Measurements from ENCODE around the gene FUBP3.

- no peak for TF ChIP-seq CTCF (IDR thresholded peaks at IDR 0.05 in 2 of 3, conservative IDR thresholded peaks at IDR 0.05 in 1 of 3; ENCODE audit: borderline replicate concordance in 1 of 3, insufficient read depth in 1 of 3, low read depth in 2 of 3, low read length in 2 of 3)
- TF ChIP-seq RAD21 (IDR thresholded peaks at IDR 0.05; ENCODE audit: low read depth): no peak
- TF ChIP-seq POLR2A (IDR thresholded peaks at IDR 0.05; ENCODE audit: borderline replicate concordance, extremely low read depth, insufficient read depth, insufficient read length): no peak
- TF ChIP-seq EZH2 (IDR thresholded peaks at IDR 0.05): no peak
- no peak for TF ChIP-seq SP1 (IDR thresholded peaks at IDR 0.05; ENCODE audit: low read depth)
- TF ChIP-seq EZH2phosphoT487 (IDR thresholded peaks at IDR 0.05; ENCODE audit: borderline replicate concordance): no peak
- TF ChIP-seq ELF1 (IDR thresholded peaks at IDR 0.05; ENCODE audit: borderline replicate concordance, low read depth): no peak
- TF ChIP-seq ZFX (IDR thresholded peaks at IDR 0.05): no peak
- TF ChIP-seq ZBTB33 (IDR thresholded peaks at IDR 0.05; ENCODE audit: extremely low read depth, insufficient replicate concordance, low read length): no peak
- no peak for TF ChIP-seq SRF (IDR thresholded peaks at IDR 0.05; ENCODE audit: low read depth)
- TF ChIP-seq CEBPB (IDR thresholded peaks at IDR 0.05; ENCODE audit: low read depth): no peak
- TF ChIP-seq MAX (IDR thresholded peaks at IDR 0.05): no peak
- no peak for TF ChIP-seq ZNF274 (IDR thresholded peaks at IDR 0.05; ENCODE audit: low read depth, low read length)
Measured at GRCh38 chr9:130556396-130557076, 22.8 kb upstream of the FUBP3 start.

Measured in HCT116 (cell line).